Loucy (cell line): ENCODE measurements around the gene TKT.

ENCODE experiments used
- CTCF ChIP-seq: fragments of 200-600 bp; sonication (generic); conservative IDR thresholded peaks from 2 replicates; pipeline ENCODE4 v1.5.1; 2014; ENCODE audit warnings: mild to moderate bottlenecking, antibody characterized with exemption, low read length
- EZH2phosphoT487 ChIP-seq: fragments of 200-600 bp; IDR thresholded peaks from 2 replicates; pipeline ENCODE4 v1.6.1; 2018; ENCODE audit warnings: antibody characterized with exemption, mild to moderate bottlenecking, moderate library complexity, borderline replicate concordance

GRCh38 chr3:53303957-53304356 is 48.1 kb upstream of the TKT start:
- TF ChIP-seq CTCF (no peak), EZH2phosphoT487 (no peak)
